ENCODE data around the gene CAMTA1. TPM values are rescaled to one million over a fixed set of nuclear protein-coding genes. Genes with fewer than 3 reads are reported as not detected.
A peak's percentile ranks its signal among the peaks of the same experiment; 100 is the strongest.

CAMTA1 gene
- total and polyA plus RNA-seq, 4 donors, result 48.1 to 140 (median 52.3) TPM

DNA sequence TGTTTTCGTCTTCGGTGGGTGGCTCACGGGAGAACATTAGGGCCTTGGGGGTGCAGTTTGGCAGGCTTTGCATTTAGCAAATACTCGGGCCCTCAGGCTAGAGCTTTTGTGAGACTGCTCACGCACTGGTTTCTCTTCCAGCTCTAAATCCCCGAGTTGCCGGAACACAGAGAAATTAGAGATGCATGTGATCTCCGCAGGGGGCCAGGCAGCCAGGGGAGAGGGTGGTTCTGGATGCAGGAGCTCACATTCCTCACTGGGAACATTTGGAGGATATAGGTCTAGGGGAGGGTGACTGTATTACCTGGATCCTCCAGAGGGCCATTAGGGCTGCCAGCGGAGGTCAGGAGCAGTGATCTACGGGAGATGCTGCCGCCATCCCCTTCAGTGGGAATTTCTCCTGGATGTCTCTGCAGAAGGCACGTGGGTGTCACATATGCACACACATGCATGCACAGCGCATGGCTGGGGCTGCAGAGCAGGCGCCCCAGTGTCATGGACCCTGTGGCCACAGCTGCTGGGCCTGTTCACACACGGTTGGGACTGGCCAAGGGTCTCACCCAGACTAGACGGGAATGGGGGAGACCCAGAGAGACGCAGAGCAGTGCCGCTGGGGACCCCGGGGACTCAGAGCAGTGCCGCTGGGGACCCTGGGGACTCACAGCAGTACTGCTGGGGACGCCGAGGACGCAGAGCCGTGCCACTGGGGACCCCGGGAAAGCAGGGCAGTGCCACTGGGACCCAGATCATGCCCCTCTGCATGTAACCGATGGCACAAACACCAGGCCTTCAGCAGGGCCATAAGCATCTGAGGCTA is 258.7 kb downstream of the CAMTA1 start:
- Histone ChIP-seq H3K4me1 (ENCODE audit: control insufficient read depth in 5 of 5, insufficient read depth in 5 of 5, low read length in 5 of 5) (no peaks in the 10 kb centered on the region), H3K27me3 (ENCODE audit: control insufficient read depth in 3 of 3, insufficient read depth in 3 of 3, low read length in 2 of 3) (peaks cover 0 to 13% (median 0%) of the 10 kb centered on the region in 3 donors), H3K27ac (ENCODE audit: low read depth in 1 of 2, low read length in 1 of 2) (no peak overlapping the region), H3K9me3 (ENCODE audit: control insufficient read depth in 4 of 4, insufficient read depth in 3 of 4, low read length in 3 of 4) (peaks cover 0 to 4% (median 1%) of the 10 kb centered on the region in 4 donors), H3K4me3 (no peak overlapping the region), H3K9ac (ENCODE audit: insufficient read depth in 1 of 2, low read length in 2 of 2) (no peak overlapping the region), H3K36me3 (ENCODE audit: control insufficient read depth in 4 of 4, insufficient read depth in 4 of 4, low read length in 4 of 4) (no peaks in the 10 kb centered on the region)
- no peak for ATAC-seq (ENCODE audit: insufficient read depth, low FRiP score)
- whole genome bisulfite sequencing, 2 donors, result 86 to 91% methylated on average over 26 of the region's 26 CpGs
- no peak for DNase-seq
- TF ChIP-seq, protein P1, sequence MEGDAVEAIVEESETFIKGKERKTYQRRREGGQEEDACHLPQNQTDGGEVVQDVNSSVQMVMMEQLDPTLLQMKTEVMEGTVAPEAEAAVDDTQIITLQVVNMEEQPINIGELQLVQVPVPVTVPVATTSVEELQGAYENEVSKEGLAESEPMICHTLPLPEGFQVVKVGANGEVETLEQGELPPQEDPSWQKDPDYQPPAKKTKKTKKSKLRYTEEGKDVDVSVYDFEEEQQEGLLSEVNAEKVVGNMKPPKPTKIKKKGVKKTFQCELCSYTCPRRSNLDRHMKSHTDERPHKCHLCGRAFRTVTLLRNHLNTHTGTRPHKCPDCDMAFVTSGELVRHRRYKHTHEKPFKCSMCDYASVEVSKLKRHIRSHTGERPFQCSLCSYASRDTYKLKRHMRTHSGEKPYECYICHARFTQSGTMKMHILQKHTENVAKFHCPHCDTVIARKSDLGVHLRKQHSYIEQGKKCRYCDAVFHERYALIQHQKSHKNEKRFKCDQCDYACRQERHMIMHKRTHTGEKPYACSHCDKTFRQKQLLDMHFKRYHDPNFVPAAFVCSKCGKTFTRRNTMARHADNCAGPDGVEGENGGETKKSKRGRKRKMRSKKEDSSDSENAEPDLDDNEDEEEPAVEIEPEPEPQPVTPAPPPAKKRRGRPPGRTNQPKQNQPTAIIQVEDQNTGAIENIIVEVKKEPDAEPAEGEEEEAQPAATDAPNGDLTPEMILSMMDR (IDR thresholded peaks at IDR 0.05; ENCODE audit: control extremely low read depth, extremely low read depth), result no peak

DNA sequence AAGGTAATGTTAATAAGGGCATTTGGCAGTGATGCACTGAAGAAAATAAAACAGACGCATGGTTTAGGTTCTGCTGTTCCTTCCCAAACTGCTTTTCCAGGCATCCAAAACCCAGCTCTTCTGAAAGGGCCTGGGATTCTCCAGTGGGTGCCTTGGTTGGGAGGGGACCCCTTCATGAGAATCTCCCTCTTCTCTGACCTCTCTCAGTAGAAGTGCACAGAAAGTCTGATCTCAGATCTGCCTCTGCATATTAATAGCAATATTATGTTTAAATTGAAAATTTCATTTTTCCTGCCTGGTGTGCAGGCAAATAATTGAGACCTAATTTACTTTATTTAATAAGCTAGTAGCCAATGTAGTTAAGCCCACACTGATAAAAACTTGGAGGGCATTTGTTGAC is 260.6 kb downstream of the CAMTA1 start:
- WGBS, 2 donors, result 85 to 95% methylated on average over 1 of the region's 1 CpG
- H3K9me3 ChIP-seq (ENCODE audit: control insufficient read depth in 4 of 4, insufficient read depth in 3 of 4, low read length in 3 of 4), result peaks cover 0 to 4% (median 1%) of the 10 kb centered on the region in 4 donors
- peaks cover 0 to 8% (median 0%) of the 10 kb centered on the region in 3 donors for H3K27me3 ChIP-seq (ENCODE audit: control insufficient read depth in 3 of 3, insufficient read depth in 3 of 3, low read length in 2 of 3)
- no peak for ATAC-seq (ENCODE audit: insufficient read depth, low FRiP score)
- no peak overlapping the region for H3K9ac ChIP-seq (ENCODE audit: insufficient read depth in 1 of 2, low read length in 2 of 2)
- H3K4me1 ChIP-seq (ENCODE audit: control insufficient read depth in 5 of 5, insufficient read depth in 5 of 5, low read length in 5 of 5), result no peaks in the 10 kb centered on the region
- no peak overlapping the region for H3K27ac ChIP-seq (ENCODE audit: low read depth in 1 of 2, low read length in 1 of 2)
- H3K36me3 ChIP-seq (ENCODE audit: control insufficient read depth in 4 of 4, insufficient read depth in 4 of 4, low read length in 4 of 4), result no peaks in the 10 kb centered on the region
- TF ChIP-seq, protein P1 (IDR thresholded peaks at IDR 0.05; ENCODE audit: control extremely low read depth, extremely low read depth), result no peak
- H3K4me3 ChIP-seq, result no peak overlapping the region
- no peak for DNase-seq

DNA sequence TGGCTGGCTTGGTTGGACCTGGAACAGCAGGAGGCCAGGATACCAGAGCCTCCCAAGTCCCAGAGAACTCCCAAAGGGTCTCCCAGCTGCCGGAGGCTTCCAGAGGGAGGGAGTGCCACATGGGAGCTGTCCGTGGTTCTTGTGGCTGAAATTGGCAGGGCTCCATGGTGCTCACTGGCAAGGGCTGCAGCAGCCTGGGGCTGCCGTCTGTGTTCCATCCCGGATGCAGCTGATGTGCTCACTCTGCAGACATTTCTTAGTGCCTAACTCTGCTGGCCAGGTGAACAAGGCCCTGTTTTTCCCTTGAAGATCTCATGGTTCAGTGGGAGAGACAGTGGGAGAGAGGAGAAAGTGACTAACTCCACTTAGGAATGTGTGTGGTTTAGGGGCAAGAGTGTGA is 261.1 kb downstream of the CAMTA1 start:
- ATAC-seq (ENCODE audit: insufficient read depth, low FRiP score), result no peak
- TF ChIP-seq, protein P1 (IDR thresholded peaks at IDR 0.05; ENCODE audit: control extremely low read depth, extremely low read depth), result no peak
- H3K4me1 ChIP-seq (ENCODE audit: control insufficient read depth in 5 of 5, insufficient read depth in 5 of 5, low read length in 5 of 5), result no peaks in the 10 kb centered on the region
- H3K36me3 ChIP-seq (ENCODE audit: control insufficient read depth in 4 of 4, insufficient read depth in 4 of 4, low read length in 4 of 4), result no peaks in the 10 kb centered on the region
- H3K4me3 ChIP-seq, result no peak overlapping the region
- no peak overlapping the region for H3K27ac ChIP-seq (ENCODE audit: low read depth in 1 of 2, low read length in 1 of 2)
- H3K9me3 ChIP-seq (ENCODE audit: control insufficient read depth in 4 of 4, insufficient read depth in 3 of 4, low read length in 3 of 4), result peaks cover 0 to 4% (median 1%) of the 10 kb centered on the region in 4 donors
- DNase-seq, result peak; percentile 79 to 89 (median 83)
- H3K9ac ChIP-seq (ENCODE audit: insufficient read depth in 1 of 2, low read length in 2 of 2), result no peak overlapping the region
- WGBS, 2 donors, result 8 to 13% methylated on average over 4 of the region's 4 CpGs
- H3K27me3 ChIP-seq (ENCODE audit: control insufficient read depth in 3 of 3, insufficient read depth in 3 of 3, low read length in 2 of 3), result peaks cover 0 to 10% (median 0%) of the 10 kb centered on the region in 3 donors

All from lung (tissue), 12 donors.